Loucy (cell line): ENCODE data around the gene CADM2.

Source experiments
- H2AFZ ChIP-seq: fragments of 200-600 bp; sonication (generic); 2 replicates; pipeline ENCODE4 v1.6.0; 2016; ENCODE audit warnings: antibody characterized with exemption, mild to moderate bottlenecking, low read length, moderate library complexity
- H3F3A ChIP-seq: fragments of 200-600 bp; 2 replicates; pipeline ENCODE4 v1.6.0; 2016; ENCODE audit warnings: antibody characterized with exemption, low read depth, mild to moderate bottlenecking
- H3K27me3 ChIP-seq: fragments of 200-600 bp; sonication (generic); 2 replicates; pipeline ENCODE4 v1.6.1; 2014; ENCODE audit warnings: low read length, mild to moderate bottlenecking; ENCODE audit not compliant: insufficient read depth, poor library complexity, severe bottlenecking
- H3K36me3 ChIP-seq: fragments of 200-600 bp; sonication (generic); 2 replicates; pipeline ENCODE4 v1.6.1; 2016; ENCODE audit warnings: low read length; ENCODE audit not compliant: insufficient read depth
- H3K4me1 ChIP-seq: fragments of 200-600 bp; sonication (generic); 2 replicates; pipeline ENCODE4 v1.5.1; 2014; ENCODE audit warnings: low read length, mild to moderate bottlenecking; ENCODE audit not compliant: insufficient read depth, poor library complexity, severe bottlenecking
- H3K4me2 ChIP-seq: fragments of 200-600 bp; sonication (generic); 2 replicates; pipeline ENCODE4 v1.6.0; 2014; ENCODE audit warnings: antibody characterized with exemption, low read length, low read depth, mild to moderate bottlenecking; ENCODE audit not compliant: poor library complexity, severe bottlenecking
- H3K4me3 ChIP-seq: fragments of 200-600 bp; sonication (generic); 2 replicates; pipeline ENCODE4 v1.5.1; 2014; ENCODE audit warnings: low read length, mild to moderate bottlenecking, mixed read lengths; ENCODE audit not compliant: poor library complexity, severe bottlenecking
- H3K79me2 ChIP-seq: fragments of 200-600 bp; sonication (generic); 2 replicates; pipeline ENCODE4 v1.6.1; 2014; ENCODE audit warnings: low read length; ENCODE audit not compliant: insufficient read depth
- H3K9ac ChIP-seq: fragments of 200-600 bp; sonication (generic); 2 replicates; pipeline ENCODE4 v1.6.0; 2014; ENCODE audit warnings: mild to moderate bottlenecking, low read depth, low read length, moderate library complexity; ENCODE audit not compliant: poor library complexity, severe bottlenecking
- H3K9me2 ChIP-seq: fragments of 200-600 bp; sonication (generic); replicated peaks from 2 replicates; pipeline ENCODE4 v1.6.1; 2016; ENCODE audit warnings: low read depth, low read length, mixed read lengths
- H3K9me3 ChIP-seq: fragments of 200-600 bp; sonication (generic); 2 replicates; pipeline ENCODE4 v1.6.1; 2014; ENCODE audit warnings: mild to moderate bottlenecking, antibody characterized with exemption, low read length, low read depth; ENCODE audit not compliant: insufficient read depth
- H4K20me1 ChIP-seq: fragments of 200-600 bp; sonication (generic); 2 replicates; pipeline ENCODE4 v1.6.0; 2014; ENCODE audit warnings: antibody characterized with exemption, low read length, mild to moderate bottlenecking; ENCODE audit not compliant: insufficient read depth, poor library complexity, severe bottlenecking
- EZH2phosphoT487 ChIP-seq: fragments of 200-600 bp; IDR thresholded peaks from 2 replicates; pipeline ENCODE4 v1.6.1; 2018; ENCODE audit warnings: antibody characterized with exemption, mild to moderate bottlenecking, moderate library complexity, borderline replicate concordance
- TF ChIP-seq, protein P1 (sequence below): fragments of 200-600 bp; sonication (generic); conservative IDR thresholded peaks from 2 replicates; pipeline ENCODE4 v1.5.1; 2014; ENCODE audit warnings: mild to moderate bottlenecking, antibody characterized with exemption, low read length

The CADM2 gene

DNA sequence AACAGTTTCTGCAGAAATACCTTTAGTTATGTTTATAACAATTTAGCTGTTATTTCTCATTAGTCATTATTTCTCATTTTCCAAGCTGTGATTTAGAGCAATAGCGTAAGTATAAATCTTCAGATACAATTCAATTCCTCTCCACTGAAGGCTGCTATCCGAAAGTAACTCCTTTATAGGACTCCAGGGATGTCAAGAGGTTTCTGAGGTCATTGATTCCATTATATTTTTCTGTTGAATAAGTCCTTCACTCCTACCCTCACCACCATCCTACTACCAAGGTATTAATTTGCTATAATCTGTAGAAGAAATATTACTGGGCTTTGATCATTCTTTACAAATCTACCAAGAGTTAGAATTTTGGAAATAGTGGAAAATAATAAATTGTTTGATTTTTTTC is 285.7 kb downstream of the CADM2 start:
- Histone ChIP-seq H4K20me1 (no peaks in the 10 kb centered on the region), H3K9me3 (no peaks in the 10 kb centered on the region), H3K4me3 (no peak overlapping the region), H3K4me2 (no peak overlapping the region), H3K9me2 (no peaks in the 10 kb centered on the region), H3K79me2 (no peaks in the 10 kb centered on the region), H3K27me3 (no peaks in the 10 kb centered on the region), H2AFZ (no peak overlapping the region), H3K36me3 (no peaks in the 10 kb centered on the region), H3K4me1 (no peaks in the 10 kb centered on the region), H3F3A (no peaks in the 10 kb centered on the region), H3K9ac (no peak overlapping the region)
- TF ChIP-seq EZH2phosphoT487, result no peak
- TF ChIP-seq, protein P1, sequence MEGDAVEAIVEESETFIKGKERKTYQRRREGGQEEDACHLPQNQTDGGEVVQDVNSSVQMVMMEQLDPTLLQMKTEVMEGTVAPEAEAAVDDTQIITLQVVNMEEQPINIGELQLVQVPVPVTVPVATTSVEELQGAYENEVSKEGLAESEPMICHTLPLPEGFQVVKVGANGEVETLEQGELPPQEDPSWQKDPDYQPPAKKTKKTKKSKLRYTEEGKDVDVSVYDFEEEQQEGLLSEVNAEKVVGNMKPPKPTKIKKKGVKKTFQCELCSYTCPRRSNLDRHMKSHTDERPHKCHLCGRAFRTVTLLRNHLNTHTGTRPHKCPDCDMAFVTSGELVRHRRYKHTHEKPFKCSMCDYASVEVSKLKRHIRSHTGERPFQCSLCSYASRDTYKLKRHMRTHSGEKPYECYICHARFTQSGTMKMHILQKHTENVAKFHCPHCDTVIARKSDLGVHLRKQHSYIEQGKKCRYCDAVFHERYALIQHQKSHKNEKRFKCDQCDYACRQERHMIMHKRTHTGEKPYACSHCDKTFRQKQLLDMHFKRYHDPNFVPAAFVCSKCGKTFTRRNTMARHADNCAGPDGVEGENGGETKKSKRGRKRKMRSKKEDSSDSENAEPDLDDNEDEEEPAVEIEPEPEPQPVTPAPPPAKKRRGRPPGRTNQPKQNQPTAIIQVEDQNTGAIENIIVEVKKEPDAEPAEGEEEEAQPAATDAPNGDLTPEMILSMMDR, result no peak

DNA sequence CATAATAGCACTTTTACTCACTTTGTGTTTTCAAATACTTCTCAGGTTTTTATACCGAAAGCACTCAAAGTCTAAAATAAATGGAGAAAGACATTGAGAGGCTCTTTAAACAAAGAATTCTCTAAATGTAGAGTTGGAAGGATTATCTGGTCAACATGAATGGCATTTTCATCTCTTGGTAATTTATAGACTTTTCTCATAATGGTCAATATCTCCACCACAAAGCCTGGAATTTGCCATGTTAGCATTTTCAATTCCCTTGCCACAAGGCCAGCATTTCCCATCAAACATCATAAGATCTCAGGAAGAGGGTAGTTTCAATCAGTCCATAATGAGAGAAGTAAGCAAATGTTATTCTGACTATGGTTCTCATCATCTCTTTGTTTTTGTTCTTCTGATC is 293.0 kb downstream of the CADM2 start:
- no peaks in the 10 kb centered on the region for H3K79me2 ChIP-seq
- TF ChIP-seq, protein P1, result no peak
- no peak for TF ChIP-seq EZH2phosphoT487

DNA sequence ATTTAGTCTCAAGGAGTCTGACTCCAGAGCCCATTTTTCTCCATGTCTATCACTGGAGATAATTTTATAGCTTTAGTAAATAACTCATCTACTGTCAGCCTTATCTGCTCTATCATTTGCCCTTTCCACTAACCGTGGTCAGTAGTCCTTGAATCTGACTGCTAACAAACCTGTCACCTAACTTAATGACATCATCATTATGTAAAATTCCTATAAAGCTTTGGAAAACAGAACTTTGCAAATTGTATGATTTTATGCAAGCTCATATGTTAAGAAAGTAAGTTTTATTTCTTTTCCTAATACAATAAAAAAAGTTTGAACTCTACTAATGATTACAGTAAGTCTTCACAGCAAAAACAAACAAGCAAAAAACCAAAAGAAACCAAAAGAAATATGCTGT is 293.9 kb downstream of the CADM2 start:
- Histone ChIP-seq H3K9ac (no peak overlapping the region), H3K36me3 (no peaks in the 10 kb centered on the region), H3K4me2 (no peak overlapping the region), H3K27me3 (no peaks in the 10 kb centered on the region), H3K4me3 (no peak overlapping the region), H3K4me1 (no peaks in the 10 kb centered on the region), H3K79me2 (no peaks in the 10 kb centered on the region), H4K20me1 (no peaks in the 10 kb centered on the region), H3F3A (no peaks in the 10 kb centered on the region), H3K9me3 (no peaks in the 10 kb centered on the region), H3K9me2 (no peaks in the 10 kb centered on the region), H2AFZ (no peak overlapping the region)
- no peak for TF ChIP-seq EZH2phosphoT487
- TF ChIP-seq, protein P1, result no peak

More for the DNA sequence above, 293.0 kb downstream of the CADM2 start:
- Histone ChIP-seq H3K9me3 (no peaks in the 10 kb centered on the region), H3K36me3 (no peaks in the 10 kb centered on the region), H3K9me2 (no peaks in the 10 kb centered on the region), H3K4me3 (no peak overlapping the region), H3F3A (no peaks in the 10 kb centered on the region), H3K27me3 (no peaks in the 10 kb centered on the region), H4K20me1 (no peaks in the 10 kb centered on the region), H3K4me2 (no peak overlapping the region), H2AFZ (no peak overlapping the region), H3K9ac (no peak overlapping the region), H3K4me1 (no peaks in the 10 kb centered on the region)
